Medulla oblongata (tissue), 1 donor: ENCODE results near the gene SRGAP1.
"Not testable (repeated sequence)": the region's sequence is repeated elsewhere in the genome, so short reads cannot be mapped to it uniquely, and the experiment has no call there.

ENCODE experiments used
- DNase-seq: peaks from one replicate; pipeline ENCODE4 v3.0.0-alpha.2; 2015; ENCODE audit errors: extremely low spot score

The SRGAP1 gene

DNA sequence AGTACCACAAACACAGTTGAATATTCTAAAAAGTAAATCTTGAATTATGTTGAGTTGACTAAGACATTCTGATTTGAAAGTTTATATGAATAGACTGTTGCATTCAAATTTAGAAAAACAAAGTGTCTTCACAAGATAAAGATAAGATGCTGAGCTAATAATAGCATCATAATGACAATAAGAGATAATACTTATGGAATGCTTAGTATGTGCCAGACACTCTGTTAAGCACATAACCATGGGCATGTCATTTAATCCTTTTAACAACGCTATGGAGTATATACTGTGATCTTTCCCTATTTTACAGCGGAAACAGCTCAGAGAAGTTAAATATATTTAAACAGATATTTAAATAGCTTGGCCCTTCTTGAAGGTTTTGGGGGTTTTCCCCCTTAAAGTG, 163.4 kb downstream of the SRGAP1 start:
- DNase-seq, result no peak

DNA sequence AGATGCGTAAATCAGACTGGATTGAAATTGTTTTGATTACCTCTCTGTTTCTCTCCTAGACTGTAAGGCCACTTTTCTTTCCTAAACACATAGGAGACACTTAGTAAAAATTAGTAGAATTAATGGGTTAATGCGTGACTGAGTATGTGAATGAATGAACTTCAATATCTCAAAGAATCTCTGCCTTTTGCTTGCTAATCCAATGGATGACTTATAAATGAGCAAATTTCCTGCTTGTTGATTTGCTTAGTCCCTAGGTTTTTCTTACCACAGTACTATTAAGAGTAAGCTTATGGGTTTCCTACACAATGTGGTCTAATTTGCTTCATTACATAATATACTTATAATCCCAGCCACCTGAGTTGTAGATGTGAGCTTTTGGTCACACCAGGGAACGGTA, 164.1 kb downstream of the SRGAP1 start:
- DNase-seq, result no peak

DNA sequence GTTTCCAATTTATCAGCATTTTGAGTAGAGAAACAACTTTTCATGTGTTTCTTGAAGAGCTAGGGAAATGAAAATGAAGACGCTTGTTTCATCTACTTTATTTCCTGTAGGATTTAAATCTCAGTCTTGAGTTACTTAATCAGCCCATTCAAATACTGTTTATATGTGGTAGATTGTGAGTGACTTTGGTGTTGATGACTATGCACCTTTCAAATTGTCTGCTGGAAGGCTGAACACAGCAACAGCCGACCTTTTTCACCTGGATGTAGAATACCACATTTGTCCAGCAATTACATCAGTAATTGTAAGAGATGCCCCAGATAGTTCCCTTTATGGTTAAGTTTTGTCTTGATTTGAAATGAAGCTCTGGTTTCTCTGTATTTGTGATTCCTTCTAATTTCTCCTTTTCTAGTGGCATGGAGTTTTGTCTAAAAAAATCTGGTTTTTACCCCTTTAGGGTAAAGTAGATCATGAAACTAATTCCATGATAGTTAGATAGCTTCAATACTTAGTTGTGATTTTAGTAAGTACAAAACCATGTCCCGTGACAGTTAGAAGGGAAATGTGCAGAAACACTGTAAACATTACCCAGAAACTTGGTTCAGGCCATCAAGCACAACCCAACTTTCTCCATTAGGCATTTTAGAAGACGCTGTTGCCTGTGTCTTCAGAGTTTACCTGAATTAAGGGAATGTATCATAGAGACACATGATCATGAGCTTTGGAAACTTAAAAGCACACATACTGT, 165.0 kb downstream of the SRGAP1 start:
- DNase-seq, result no peak

DNA sequence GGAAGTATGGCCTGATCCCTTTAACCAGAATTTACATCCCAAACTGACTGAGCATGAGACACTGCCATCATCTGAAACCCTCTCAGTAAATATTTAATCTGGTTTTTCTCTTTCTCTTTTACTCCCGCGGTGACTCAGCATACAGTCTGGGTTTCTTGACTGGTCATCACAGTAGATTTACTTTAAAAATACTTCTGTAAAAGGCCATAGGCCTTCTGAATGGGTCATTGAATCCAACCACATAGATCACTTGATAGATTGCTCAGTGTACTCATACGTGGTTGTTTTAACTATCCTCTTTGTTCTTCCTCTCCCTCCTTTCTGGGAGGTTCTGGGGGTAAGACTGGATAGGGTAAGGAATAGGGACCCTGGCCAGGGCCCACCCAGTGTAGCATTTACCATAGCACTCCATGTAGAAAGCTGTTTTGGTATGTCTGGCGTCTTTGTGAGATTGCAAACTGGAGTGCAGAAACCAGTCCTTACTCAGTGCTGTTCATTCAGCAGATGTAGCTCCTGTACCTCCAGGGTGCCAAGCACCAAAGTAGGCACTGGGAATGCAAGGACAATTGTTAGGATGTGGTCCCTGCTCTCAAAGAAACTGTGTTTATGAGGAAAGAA, 165.7 kb downstream of the SRGAP1 start:
- no peak for DNase-seq

DNA sequence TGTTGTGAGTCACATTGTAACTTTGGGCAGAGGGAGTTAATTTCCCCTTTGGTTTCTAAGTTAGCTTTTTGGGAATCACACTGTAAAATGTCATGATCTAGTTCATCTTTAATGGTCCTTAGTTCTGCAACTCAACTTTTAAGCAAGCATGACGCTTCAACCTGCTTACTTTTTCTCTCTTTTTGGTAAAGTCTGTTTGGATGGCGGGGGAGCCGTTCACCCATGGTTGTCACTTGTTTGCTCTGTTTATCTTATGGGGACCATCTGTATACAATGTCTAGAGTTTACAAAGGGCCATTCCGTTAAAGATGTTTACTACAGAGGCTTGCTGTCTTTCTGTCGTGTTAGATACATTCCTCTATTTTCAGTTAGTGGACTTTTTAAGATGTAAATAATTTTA, 172.0 kb downstream of the SRGAP1 start:
- no peak for DNase-seq

DNA sequence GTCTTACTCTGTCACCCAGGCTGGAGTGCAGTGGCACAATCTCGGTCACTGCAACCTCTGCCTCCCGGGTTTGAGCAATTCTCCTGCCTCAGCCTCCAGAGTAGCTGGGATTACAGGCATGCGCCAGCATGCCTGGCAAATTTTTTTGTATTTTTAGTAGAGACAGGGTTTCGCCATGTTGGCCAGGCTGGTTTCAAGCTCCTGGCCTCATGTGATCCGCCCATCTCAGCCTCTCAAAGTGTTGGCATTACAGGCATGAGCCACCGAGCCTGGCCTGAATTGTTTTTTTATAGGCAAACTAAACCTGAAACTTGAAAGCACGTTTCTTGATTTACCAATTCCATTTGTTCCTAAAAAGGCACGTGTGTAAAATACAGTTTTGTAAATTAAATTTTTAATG, 173.6 kb downstream of the SRGAP1 start:
- not testable (repeated sequence) for DNase-seq

DNA sequence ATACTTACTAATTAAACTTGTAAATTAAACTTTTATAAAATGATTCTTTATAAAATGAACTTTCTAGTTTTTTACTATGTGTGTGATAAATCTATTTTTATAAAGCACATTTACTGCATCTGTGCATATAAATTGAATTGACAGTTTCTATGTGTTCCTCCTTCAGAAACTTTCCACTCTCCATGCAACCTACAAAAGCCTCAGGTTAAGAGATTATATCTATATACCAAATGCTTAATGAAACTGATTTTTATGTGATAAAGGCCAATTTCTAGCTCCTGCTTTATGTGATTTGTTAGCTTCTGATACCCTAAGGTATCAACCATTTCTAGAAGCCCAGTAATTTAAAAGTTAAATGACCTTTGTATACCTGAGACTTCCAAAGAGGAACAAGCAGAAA, 174.0 kb downstream of the SRGAP1 start:
- no peak for DNase-seq

DNA sequence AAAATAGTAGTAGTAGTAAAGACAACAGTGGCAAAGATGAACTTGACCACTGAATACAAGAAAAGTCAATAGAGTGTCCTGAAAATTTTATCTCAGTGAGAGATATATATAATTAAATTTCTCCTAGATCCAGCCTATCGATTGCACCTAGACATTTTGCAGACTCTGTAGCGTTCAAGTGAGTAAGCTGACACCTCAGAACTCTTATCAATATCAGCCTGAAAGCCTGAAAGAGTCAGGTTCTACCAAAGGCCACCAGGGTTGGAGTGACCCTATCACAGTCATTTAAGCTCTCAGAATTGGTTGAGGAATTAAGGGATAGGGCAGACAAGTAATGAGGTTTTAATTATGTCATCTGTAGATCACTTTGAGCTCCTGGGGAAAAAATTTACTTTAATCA, 174.6 kb downstream of the SRGAP1 start:
- no peak for DNase-seq

DNA sequence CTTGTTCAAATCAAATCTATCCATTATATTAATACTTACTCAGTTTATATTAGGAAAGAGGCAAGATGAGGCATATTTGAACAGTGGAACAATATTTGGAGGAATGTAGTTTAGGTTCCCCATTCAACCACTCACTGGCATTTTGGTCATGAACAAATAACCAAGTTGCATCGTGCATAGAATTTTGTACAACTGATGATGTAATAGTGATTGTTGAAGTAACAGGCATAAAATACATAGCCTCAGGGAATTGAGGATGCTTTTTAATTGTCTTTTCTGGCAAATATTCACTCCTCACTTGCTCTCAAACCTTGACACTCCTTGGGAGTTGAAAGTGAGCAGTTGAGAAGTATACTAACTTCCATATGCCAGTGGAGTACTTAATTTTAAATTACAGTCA, 175.2 kb downstream of the SRGAP1 start:
- no peak for DNase-seq

DNA sequence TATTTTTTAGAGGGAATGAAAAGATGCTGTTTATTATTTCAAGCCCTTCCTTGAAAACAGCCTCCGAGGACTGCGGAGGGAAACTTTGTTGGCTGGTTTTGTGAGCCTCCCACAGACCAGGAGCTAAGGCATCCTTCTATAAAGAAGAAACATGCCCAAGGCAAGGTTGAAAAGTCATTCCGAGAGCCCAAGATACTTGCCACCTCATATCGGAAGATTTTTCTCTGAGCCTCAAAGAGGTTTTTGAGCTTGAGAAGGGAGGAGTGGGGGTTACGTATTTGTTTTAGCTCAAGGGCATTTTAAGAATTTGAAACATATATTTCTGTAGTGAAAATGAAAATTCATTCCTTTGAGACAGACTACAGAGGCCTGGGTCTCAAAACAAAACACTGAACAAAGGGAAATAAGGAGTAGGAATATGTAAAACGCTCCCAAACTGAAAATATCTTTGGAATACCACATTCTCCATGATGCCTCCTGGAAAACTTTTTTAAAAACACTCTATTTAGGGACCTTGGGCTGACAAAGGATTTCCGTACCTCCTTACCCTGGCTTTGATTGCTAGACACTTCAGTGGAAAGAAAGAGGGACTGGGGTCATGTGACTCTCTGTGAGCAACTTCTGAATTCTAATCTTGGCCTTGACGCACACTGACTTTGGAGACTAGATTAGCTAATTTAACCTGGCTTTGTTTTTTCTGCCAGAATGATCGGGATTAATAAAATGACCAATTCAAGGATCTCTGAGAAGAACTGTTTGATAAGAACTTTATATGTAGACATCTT, 180.9 kb downstream of the SRGAP1 start:
- no peak for DNase-seq

DNA sequence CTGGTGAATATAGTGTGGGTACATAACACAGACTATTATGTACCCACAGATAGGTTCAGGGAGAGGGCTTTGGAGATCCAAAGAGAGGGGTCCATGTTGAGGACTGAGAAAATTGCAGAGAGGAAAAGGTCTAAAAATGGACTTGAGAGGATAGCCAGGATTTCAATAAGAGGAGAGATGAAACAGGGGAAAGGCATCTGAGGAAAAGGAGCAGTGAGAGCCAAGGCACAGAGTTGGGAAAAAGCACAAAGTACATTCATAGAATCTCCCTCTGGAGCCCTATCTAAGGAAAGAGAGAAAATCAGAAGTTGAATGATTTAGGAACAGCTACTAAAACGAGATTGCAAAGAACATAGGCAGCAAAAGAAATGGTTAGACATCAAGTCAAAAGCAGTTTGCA, 182.8 kb downstream of the SRGAP1 start:
- DNase-seq, result no peak

DNA sequence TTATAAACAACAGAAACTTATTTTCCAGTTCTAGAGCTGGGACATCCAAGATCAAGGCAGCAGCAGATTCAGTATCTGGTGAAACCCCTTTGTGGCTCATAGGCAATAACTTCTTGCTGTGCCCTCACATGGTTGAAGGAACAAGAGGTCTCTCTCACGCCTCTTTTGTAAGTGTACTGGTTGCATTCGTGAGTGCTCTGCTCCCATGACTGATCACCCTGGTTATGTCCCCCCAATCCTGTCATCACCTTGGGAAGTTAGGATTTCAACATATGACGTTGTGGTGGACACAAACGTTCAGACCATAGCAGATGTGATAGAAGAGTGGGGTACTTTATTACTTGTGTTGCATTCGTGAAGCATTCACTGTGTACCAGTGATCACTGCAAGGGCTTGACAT, 184.0 kb downstream of the SRGAP1 start:
- DNase-seq, result no peak

DNA sequence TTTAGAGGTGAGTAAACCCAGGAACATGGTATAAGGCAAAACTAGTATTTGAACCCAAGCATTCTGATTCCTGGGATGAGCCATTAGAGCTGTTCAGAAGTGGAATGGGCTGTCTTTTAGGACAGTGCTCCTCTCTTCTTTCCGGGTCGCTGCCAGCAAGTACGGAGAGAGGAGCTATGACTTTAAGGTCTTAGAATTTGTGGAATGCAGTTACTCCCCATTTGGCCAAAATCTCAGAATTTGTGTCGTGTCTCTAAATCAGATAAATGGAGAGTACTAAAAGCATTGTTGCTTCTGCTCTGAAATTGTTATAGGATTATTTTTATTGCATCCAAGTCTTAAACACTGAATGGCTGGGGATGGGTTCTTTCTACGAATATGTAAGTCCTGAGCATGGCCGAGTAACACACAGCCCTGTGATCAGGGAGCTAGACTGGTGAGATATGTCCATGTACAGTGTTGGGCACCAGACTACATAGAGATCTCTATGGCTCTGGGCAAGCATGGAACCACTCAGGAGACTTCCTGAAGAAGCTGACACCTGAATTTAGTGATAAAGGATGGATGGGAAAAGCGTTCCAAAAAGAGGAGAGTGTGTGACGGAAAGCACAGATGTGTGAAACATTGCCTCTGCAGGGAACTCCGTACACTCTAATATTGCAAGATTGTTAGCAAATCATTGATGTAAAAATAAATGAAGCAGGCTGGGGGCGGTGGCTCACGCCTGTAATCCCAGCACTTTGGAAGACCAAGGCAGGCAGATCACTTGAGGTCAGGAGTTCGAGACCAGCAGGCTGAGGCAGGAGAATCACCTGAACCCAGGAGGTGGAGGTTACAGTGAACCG, 184.7 kb downstream of the SRGAP1 start:
- DNase-seq, result no peak

DNA sequence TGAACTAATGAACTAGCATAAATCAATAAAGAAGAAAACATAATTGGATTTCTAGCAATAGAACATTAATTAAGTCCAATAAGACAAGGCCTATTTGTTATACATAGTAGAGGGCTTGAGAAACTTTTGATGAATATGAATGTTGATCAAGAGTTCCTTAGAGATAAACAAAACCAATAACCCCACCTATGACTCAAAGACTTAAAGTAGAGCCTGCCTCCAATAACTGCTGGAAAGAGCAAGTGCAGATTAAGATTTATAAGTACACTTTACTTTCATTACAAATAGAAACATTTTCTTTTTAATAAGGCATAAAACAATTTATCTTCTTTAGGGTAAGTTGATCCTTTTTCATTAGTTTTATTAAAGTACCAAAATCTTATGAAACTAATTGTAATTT, 185.7 kb downstream of the SRGAP1 start:
- no peak for DNase-seq

DNA sequence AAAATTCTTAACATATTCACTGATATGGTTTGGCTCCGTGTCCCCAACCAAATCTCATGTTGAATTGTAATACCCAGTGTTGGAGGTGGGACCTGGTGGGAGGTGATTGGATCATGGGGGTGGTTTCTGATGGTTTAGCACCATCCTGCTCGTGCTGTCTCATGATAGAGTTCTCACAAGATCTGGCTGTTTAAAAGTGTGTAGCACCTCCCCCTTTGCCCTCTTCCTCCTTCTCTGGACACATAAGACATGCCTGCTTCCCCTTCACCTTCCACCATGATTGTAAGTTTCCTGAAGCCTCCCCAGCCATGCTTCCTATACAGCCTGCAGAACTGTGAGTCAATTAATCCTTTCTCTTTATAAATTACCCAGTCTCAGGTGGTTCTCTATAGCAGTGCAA, 189.6 kb downstream of the SRGAP1 start:
- DNase-seq, result not testable (repeated sequence)

DNA sequence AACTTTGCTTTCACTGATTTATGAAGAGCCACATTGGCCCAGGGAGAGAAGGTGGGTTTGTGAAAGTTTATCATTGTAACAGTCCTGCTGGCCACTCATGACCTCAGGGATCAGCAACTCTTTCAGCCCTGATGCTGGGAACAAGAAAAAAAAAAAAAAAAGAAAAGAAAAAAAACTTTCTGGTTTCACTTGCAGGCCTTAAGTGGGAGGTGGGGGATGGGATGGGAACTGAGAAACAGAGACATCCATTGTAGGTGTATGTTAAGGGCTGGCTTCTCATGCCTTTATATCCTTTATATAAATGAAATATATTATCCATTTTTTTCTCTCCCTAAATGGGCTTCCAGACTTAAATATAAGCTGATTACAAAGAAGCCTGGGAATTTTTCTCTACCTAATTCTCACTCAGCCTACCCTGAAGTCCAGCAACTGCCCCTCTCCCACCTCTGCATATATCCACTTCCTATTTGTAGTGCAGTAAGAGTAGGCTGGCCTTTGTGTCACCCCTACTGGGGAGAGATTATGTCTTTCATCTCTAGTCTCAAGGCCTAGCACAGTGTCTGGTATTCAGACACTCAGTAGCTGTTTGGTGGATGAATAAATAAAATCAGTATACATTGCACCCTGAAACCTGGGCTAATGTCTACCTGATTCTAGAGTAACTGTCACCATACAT, 190.5 kb downstream of the SRGAP1 start:
- DNase-seq, result no peak

DNA sequence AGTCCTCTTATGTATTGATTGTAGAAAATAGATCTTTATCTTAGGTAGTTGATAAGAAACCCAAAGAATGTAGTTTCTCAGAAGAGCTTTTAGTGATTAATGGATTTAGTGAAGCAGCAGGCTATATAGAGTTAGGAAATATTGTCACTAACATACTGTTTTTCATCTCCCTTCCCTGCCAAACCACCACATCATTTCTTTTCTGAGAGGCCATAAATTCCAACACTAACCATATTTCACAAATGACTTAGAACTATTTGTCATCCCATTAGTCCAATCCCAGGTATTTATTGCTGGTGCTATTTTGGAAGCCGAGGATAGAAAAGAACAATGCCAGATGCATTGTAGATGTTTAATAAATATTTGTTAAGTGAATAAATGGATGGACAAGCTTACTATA, 191.9 kb downstream of the SRGAP1 start:
- DNase-seq, result no peak

DNA sequence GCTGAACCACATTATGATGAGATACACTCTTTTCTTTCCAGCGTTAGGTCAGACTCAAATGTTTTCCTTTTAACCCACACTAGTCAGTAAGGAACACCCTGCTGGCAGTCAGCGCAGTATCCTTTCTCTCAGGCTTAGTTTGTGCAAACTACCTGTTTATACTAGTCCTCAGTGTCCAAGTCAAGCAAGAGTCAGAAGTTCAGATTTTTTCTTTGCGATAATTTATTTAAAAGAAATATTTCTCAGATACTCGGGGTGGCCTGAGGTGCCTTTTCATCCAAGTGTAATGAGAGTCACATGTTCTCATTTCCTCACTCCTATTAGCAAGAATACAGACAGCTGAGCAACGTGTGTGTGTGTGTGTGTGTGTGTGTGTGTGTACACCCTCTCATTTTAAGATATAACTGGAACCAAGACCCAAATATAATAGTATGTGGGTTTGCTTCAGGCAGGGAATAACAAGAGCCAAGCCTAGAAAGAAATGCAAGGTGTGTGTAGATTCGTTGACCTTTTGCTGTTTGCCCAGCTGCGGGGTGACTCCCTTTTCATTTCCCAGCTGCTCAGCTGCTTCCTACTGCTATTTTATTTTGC, 194.9 kb downstream of the SRGAP1 start:
- DNase-seq, result peak; percentile 37

DNA sequence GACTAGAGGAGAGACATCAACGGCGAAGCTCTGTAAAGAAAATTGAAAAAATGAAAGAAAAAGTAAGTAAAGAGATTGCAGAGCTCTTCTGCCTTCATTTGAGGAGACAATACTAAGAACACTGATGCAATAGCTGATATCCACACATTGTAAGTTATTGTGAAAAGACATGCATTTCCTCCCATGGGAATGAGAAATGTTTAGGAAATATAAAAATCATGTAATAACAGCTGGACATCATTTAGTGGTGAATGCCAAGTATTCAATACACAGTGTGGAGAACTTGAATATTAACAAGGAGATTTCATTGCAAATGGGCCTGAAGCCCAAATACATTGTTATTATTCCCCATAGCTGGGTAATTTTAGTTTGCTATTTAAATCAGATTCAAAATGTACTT, 198.4 kb downstream of the SRGAP1 start:
- DNase-seq, result no peak

DNA sequence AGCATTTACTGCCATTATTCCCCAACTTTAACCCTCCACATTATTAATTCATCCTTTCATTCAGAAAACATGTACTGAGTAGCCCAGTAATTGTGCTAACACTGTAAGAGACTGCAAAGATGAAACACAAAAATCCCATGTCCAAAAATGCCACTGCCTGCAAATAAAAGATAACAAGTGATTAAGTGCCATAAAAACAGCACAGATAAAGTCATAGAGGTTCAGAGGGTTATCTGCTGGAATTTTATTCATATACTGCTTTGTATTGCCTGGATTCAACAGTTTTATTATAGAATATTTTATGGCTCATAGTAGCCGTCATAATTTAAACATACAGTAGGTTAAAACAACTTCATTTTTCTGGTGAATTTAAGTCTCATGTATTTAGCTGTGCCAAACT, 199.7 kb downstream of the SRGAP1 start:
- DNase-seq, result no peak

DNA sequence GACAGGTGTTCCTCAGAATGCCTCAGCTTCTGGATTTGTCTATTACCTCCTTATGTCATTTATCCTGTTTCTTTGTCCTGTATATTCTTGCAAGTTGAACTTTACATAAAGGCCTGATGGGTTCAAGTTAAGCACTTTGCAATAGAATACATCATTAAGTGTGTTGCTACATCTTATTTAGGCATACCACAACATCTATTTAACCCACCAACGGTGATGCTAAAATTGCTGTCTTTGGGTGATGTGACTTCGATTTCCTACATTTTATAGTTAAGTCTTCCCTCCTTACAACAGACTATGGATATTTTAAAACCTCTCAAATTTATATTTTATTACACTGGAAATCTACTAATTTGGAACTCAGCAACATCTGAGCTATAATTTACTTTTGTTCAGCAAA, 206.6 kb downstream of the SRGAP1 start:
- no peak for DNase-seq
